GM18907 (cell line): Measurements from ENCODE around the gene TSPAN2.

ENCODE experiments used
- ATAC-seq: cut with Tn5 transposase; IDR thresholded peaks from one replicate; pipeline ENCODE4 v1.9.1; 2021; ENCODE audit warnings: mild to moderate bottlenecking, moderate library complexity; ENCODE audit not compliant: unreplicated experiment

TSPAN2 gene

DNA sequence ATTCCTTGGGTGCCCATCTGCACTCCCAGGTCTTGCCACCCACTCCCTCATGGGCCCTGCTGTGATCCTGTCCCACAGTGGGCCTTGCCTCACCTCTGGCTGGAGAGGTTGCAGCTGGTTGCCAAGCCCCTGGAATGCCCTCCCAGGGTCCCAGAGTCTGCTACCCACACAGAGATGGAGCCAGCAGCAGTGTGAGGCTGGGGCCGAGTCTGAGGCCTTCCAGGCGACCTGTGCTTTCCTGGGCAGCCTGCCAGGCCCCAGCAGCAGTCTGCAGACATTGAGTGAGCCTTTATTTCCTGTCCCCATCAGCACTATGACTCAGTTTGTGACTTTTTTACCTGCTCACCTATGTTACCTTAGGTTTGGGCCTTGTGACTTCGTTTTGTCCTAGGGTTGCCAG is 25.0 kb upstream of the TSPAN2 start:
- ATAC-seq = no peak

DNA sequence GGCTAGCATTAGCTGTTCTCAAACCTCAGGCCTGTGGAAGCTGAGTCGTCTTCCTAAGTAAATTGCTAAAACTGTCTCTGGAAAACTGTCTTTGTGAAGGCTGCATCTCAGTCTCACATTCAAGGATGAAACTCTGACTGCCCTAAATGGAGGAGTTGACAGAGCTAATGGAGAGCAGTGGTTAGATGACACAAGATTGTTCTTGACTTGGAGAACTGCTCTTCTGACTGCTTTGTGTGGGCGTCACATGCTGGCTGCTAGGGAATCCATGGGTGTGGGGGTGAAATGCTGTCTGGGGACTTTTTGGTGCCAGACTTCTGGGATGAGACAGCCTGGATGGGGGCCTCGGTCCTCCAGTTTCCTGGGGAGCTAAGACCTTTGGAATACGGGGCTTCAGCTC is 24.5 kb upstream of the TSPAN2 start:
- ATAC-seq = no peak

DNA sequence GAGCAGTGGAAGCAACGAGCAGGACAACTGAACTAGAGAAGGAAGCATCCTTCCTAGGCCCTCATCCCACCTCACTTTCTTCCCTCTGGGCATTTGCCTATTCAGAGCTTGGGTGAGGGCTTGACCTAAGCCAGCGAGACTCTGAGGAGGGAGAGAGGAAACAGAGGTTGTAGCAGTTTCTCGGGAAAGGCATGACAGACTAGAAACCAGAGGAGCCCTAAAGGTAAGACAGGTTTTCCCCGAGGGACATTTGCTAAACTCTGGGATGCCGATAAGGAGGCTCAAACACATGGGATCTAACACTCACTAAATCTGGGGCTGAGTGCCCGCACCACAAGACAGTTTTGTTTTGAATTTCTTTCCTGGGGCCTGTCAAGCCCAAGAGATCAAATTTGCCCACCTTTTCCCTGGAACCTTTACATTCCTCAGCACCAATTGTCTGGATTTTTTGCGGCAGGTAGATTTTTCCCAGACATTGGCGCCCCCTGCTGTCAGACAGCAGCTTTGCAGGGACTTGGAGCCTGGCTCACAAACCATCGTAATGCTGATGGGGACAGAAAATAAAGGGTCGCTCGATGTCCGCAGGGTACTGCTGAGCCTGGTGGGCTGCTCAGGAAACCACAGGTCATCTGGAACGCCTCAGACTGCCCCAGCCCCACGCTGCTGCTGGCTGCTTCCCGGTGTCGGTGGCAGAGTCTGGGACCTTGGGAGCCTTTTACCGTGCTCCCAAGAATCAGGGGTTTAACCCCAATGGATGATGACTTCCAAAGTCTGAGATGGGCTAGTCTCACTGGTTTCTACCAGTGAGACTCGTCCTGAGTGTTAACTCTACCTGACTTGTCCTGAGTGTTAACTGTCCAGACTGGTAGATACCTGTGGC is 23.4 kb upstream of the TSPAN2 start:
- no peak for ATAC-seq

DNA sequence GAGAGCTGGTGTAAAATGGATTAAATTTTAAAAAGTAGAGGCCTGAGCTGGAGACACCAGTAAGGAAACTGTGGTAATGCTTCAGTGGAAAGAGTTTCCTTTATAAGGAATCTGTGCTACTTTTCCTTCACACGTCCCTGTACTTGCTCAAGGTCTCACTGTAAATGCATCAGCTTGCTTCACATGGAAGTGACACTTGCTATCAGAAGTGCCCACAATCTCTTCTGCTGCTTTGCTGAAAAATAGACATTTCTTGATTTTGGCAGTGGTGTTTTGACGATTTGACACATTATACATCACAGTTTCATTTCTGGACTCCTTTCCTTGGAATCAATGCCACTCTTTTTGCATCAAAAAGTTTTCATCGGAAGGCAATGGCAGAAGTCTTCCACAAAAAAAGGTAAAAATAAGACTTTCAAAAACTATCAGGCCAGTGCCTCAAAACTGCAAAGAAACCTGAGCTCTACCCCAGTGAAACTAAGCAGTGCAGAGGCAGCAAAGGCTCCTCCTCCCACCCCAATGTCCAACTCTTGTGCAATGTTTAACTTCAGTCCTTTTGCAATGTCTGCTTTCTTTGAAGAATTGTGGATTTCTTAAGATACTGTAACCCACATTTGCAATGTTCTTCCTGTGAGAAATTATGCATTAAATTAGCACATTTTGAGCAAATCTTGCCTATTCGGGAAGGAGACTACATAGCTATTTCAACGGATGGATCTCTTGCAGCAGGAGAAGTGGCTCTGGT is 18.4 kb upstream of the TSPAN2 start:
- no peak for ATAC-seq

DNA sequence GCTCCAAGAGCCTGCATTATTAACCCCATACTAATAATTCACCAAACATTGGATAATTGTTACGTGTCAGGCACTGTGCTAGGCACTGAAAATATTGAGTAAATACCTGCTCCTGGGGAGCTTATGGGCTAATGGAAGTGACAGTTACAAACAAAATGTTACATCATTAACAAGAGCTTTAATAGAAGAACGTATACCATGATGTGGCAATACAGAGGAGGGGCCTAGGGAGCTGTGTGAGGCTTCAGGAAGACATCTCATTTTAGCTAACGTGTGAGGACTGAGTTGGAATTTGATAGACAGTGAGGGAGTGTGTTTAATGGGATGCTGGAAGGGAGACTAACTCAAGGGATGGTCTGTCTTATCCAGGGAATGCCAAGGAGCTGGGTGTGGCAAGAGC is 16.5 kb upstream of the TSPAN2 start:
- no peak for ATAC-seq

DNA sequence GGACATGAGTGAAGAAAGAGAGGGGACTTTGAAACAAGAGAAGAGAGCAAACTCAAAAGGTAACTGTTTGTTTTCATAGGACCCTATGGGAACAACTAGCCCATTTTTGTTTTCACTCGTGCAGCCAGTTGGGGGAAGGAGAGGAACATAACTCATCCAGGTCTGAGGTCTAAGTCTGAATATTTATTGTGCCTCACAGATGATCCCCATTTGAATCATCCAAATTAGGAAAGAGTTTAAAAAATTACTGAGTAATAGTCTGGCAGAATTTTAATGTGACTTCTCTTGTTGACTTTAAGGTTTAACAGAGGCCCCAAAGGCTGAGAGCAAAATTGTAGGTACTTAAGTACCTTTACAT is 10.4 kb upstream of the TSPAN2 start:
- ATAC-seq = no peak

DNA sequence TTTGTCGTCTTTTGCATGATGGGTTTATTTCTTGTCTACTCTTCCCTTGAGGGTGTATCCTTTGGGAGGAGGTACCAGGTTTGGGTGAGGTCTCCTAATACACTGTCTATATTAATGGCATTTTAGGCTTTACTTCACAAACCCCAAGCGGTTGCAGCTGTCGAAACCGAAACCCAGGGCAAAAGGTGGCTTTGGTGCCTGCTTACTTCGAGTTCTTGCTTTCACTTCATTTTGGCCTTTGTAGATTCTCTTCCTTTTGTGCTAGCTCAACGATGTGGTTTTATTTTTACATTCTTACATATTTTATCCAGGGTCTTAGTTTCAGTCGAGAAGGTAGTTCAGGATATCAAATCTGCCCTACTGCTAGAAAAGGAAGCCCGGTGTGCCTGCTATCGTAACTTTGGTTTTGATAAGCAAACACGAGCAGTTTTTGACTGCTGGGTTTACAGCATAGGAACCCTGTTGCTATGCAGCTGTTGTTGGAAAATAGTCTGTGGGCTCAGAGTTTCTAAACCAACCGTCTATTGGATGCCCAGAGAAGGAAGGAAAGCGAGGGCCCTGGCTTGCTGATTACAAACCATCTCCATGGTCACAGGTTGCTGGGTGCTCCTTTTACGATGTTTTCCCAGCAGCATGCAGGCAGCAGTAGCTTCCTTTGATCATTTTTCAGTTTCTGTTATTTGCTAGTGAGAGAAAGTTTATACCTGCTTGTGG is 9.8 kb upstream of the TSPAN2 start:
- peak; percentile 96 for ATAC-seq

DNA sequence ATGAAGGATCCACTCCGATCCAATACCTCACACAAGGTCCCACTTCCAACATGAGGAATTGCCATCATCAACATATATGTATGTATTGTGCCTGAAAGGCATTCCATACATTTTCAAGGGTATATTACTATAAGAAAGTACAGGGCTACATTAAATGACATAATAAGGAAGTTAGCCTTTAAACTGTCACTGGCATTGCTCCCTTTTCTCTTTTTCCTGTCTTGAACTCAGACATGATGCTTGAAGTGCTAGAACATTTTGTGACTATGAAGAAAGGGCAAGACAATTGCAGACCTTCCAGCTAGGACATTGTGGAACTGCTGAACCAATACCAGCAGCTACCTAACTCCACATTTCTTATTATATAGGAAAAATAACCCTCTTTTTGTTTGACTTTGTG is 2.9 kb upstream of the TSPAN2 start:
- no peak for ATAC-seq

DNA sequence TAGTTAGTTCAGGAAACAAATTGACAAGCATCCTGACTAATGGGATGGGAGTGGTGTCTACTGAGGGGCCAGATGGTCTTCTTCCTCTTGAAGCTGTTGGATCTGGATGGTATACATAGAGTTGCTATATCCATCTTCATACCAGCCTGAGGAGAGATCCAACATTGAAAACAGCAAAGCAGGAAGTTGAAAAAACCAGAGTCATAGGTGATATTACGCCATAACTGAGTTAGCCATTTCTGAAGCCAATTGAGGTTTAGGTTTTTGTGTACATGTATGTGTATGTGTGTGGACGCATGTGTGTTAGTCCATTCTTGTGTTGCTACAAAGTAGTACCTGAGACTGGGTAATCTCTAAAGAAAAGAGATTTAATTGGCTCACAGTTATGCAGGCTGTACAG is 2.3 kb upstream of the TSPAN2 start:
- ATAC-seq = no peak

DNA sequence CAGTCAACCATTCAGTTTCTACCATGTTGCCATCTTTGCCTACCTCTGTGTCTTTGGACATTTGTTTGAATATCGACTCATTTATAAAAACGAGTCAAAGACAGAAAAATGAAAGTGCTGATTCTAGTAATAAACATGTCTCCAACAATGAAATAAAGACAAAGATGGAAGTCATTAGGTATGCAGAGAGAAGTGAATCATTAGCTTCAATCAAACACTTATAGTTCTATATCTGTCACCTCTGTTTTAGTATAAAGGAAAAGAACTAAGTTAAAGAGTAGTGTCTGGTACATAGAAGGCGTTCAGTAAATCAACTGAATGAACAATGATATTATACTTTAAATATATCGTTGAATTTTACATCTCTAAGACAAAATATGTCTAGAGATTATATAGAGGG is 1.7 kb upstream of the TSPAN2 start:
- ATAC-seq = no peak

DNA sequence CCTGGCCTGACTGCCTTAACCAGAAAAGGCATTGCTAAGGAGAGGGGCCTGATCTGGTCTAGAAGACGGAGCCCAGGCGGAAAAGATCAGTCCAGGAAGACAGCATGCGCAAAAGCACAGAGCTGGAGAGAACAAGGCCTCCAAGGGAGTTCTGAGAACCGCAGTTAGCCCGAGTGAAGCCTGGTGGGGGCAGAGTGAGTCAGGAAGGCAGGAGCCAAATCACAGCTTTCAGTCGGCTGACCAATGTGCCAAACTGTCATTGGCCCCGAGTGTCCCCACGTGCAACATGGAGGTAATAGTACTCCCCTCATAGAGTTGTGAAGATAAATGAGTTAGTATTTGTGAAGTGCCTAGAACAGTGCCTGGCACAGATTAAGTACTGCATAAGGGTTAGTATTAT is 1.2 kb upstream of the TSPAN2 start:
- ATAC-seq = no peak

DNA sequence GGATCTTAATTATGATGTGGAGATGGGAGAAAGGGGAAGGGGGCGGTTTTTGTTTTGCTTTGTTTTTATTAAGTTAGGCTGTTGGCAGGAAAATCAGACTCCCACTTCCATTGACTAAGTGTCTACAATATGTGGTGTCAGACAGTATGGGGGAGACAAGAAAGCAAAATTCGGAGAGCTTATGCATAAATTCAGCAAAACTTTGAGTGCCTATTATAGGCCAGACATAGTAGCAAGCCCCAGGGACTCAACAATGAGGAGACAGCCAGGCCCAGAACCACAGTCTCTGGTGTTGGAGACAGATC is 835 bp upstream of the TSPAN2 start:
- no peak for ATAC-seq

DNA sequence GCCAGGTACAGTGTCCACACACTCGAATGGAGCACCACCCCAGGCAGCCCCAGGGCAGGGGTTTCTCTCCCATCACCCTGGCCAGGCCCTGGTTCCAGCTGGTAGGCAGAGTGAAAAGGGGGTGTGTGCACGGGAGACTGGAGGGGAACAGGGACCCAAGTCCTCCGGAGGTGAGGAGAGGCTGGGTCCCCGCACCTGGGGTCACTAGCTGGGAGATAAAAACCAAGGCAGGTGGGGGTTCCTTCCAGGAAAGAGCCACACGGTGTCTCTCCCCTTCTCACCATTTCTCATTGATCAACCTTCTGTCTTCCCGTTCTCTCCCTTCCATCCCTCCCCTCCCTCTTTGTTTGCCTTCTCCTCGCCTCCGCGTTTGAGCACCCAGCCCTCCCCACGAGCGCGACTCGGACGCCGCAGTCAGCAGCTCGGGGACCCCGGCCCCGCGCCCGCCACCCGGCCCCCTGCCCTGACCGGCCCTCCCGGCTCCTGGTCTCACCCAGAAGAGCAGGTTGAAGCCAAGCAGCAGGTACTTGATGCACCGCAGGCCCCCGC is 358 bp downstream of the TSPAN2 start:
- ATAC-seq = no peak

DNA sequence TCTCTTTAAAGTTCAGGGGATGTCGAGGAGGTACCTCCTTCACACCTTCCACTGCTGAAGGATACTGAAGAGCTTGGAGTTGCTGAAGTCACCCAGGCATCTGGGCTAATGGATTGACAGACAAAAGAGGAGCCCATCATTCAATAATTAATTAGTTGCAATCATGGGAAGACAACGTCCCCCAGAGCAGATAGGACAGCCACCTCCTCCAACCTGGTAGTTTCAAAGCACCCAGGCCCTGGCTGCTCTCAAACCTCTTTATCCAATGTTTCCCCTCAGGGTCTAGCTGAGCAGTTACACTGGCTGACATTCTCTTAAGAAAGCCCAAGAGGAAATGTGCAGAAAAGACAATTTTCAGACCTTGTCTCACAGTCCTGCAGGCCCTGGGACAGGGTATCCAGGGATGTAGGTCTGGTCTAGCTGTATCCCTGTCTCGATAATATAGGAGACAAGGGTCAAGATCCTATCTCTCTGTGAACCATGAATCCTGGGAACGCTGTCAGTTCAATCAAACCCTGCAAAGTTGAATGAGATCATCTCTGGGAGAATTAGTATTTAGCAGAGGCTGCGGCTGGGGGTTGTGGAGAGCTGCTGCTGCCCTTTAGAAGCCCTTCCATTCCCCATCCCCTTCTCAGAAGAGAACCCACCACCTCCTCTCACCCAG is 1.1 kb downstream of the TSPAN2 start:
- no peak for ATAC-seq

DNA sequence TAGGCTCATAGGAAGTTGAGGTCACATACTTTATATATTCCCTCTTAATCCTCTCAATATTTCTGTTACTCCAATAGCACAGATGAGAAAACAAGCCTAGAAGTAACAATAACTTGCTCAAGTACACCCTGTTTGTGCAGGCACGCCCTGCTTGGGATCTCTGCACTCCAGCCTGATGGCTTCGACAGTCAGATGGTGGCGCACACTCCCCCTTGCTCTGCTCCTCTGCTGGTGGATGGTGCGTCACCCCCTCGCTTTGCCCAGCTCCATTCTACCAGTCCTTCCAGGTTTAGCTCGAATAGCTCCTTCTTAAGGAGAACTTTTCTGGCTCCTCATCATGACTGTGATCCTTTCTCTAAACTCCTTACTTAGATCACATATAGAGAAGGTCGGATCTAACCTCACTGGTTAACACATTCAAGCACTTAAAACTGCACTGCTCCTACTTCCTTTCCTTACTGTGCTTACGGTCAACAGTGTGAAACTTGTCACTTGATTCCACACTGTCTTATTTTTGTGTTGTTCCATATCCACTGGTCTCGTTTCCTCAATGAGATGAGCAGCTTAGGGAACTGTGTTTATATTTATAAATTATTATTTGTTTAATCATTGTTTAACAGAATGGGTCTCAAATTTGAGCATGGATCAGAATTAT is 3.0 kb downstream of the TSPAN2 start:
- ATAC-seq = no peak

DNA sequence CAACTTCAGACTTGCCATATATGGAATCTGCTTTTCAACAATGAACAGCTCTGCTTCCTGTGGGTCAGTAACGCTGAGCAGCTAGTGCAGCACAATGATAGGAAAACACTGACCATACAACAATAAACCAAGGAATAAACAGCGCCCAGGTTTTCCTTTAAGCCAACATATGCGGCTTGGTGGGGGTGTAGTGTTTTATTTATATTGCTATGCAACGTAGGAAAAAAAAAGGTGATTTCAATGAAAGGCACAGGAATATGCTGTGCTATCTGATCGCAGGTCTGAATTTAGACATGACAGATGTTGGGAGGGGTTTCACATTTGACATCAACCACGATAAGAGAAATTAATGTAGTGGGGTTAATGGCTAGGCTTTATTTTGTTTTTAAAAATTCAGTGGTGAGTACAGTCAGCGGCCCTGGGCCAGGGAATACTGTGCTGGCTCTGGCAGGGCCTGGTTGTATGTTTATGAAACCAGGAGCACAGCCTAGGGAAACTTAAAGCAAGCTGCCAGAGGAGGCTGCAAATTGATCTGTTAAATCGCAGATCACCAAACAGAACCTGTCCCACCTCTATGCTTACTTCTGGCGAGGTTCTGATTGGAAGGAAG is 4.3 kb downstream of the TSPAN2 start:
- no peak for ATAC-seq

DNA sequence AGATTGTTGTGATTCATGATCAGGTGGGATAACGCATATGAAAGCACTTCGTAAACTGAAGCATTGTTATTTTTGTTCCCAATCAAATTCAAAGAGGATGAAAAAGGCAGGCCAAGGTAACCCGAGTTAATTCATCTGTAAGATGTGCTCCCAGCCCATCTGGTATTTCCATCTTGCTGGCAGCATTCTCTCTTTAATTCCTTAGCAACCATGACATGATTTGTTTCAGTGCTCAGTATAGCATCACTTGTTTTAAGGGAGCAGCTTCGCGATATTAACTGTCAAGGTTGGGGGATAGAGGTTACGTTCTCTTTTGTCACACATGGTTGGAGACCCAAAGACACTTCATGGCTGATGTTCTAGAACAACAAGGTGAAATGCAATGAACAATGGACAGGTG is 6.4 kb downstream of the TSPAN2 start:
- no peak for ATAC-seq

DNA sequence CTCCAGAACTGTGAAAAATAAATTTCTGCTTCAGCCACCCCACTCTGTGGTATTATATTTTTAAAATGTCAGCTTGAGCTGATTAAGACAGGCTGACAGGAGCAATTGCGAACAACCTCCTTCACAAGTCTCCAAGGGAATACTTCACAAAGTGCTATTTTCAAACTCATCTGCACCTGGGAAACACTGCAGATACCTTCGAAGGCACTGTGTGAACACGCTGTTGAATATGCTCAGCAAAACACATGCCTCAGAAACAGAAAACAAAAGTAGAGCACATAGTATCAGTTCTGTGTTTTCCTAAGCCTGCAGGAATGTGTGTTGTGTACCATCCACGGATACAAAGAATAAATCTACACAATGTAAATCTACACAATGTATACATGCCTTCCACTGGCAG is 10.6 kb downstream of the TSPAN2 start:
- ATAC-seq = no peak

DNA sequence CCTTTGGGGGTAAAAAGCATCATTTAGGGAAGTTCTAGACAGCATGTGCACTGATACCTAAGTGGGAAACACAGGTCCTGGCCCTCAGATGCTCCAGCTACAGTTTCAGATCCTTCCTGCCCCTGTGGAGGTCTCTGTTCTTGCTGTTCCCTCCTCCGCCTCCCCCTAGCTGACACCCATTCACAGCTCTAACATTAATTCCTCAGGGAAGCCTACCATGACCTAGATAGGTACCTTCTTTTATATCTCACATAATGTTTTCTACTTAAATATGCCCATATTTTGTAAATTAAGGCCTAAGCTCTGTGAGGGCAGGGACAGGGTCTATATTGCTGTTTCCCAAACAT is 11.3 kb downstream of the TSPAN2 start:
- ATAC-seq = no peak

DNA sequence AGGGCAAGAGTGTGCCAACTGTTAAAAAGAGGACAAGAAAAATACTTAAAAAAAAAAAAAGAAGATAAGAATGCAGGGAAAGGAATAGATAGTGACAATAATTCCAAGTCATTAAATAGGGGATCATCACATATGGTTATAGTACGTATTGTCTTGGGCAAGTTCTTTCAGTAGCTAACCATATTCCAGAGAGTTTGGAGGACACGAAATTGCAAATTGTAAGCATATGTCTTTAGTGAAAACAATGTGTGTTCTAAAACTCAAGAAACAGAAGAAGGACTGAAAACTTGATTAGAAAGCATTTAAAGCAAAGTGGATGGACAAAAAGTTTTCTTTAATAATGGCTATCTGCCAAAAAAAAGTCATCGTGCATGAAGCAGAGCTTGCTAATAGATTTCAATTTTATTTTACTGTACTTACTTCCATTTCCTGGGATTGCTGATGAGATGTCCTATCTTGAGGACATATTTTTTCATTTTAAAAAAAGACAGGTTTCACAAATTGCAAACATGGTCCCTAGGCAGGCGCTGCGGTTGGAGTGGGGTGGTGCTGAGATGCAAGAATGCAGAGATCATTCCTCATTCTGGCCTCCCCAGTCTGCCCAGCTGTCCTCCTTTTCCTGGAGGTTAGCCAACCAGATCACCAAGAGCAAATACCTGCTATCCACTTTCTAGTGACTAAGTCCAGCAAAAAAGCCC is 11.9 kb downstream of the TSPAN2 start:
- no peak for ATAC-seq
